ENCODE data around the gene AACS.

DNA sequence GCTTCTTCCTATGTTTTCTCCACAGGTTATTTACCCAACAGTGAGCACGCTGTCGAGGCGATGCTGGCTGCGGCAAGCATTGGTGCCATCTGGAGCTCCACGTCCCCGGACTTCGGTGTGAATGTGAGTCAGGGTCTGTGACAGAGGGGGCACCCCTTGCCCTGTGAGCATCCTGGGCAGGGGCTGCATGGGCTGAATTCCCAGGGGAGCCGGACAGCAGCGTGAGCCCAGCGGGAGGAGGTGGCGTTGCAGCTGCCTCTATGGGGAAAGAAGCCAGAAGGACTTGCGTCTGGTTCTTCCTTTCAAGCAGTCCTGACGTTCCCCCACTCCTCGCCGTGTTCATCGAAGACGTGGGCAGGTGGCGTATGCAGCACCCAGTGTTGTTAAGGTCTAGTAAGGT lies 26.2 kb downstream of the AACS start:
- TF ChIP-seq EZH2 (IDR thresholded peaks at IDR 0.05) = no peak
- TF ChIP-seq, protein P1, sequence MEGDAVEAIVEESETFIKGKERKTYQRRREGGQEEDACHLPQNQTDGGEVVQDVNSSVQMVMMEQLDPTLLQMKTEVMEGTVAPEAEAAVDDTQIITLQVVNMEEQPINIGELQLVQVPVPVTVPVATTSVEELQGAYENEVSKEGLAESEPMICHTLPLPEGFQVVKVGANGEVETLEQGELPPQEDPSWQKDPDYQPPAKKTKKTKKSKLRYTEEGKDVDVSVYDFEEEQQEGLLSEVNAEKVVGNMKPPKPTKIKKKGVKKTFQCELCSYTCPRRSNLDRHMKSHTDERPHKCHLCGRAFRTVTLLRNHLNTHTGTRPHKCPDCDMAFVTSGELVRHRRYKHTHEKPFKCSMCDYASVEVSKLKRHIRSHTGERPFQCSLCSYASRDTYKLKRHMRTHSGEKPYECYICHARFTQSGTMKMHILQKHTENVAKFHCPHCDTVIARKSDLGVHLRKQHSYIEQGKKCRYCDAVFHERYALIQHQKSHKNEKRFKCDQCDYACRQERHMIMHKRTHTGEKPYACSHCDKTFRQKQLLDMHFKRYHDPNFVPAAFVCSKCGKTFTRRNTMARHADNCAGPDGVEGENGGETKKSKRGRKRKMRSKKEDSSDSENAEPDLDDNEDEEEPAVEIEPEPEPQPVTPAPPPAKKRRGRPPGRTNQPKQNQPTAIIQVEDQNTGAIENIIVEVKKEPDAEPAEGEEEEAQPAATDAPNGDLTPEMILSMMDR (IDR thresholded peaks at IDR 0.05) = no peak

Data from neural progenitor cell (in vitro differentiated cells).